ENCODE results near the gene CCDC63. TPM values are rescaled to one million over a fixed set of nuclear protein-coding genes. Genes with fewer than 3 reads are reported as not detected.
A peak's percentile ranks its signal among the peaks of the same experiment; 100 is the strongest.
"Not testable (repeated sequence)": the region's sequence is repeated elsewhere in the genome, so short reads cannot be mapped to it uniquely, and the experiment has no call there.

The CCDC63 gene
- total RNA-seq, 1 donor from 2014 or later = not detected

GRCh38 chr12:110829308-110829707, 17.5 kb upstream of the CCDC63 start:
- intact Hi-C loops (cut with DNase I) = loop anchor here (5.0 kb wide), 5 partner anchors 58 to 377 kb away; partner anchors contain the start of genes ARPC3 and PPP1CC
- no peak for DNase-seq (ENCODE audit: missing footprints)
- peak; percentile 54 for ATAC-seq

GRCh38 chr12:110836291-110836690, 10.5 kb upstream of the CCDC63 start:
- intact Hi-C loops (cut with DNase I) = no loop called here
- DNase-seq (ENCODE audit: missing footprints) = no peak
- ATAC-seq = no peak

GRCh38 chr12:110841007-110841406, 5.8 kb upstream of the CCDC63 start:
- intact Hi-C loops (cut with DNase I) = no loop called here
- no peak for DNase-seq (ENCODE audit: missing footprints)
- ATAC-seq = no peak

GRCh38 chr12:110844131-110844530, 2.7 kb upstream of the CCDC63 start:
- ATAC-seq (no peak), DNase-seq (ENCODE audit: missing footprints) (no peak)
- intact Hi-C loops (cut with DNase I) = loop anchor here (2.0 kb wide), 1 partner anchor 99 kb away; no protein-coding TSS in a partner anchor

- intact Hi-C loops (cut with DNase I) = loop anchor here (2.0 to 5.0 kb wide), 2 partner anchors 43 to 100 kb away; no protein-coding TSS in a partner anchor
- DNase-seq (ENCODE audit: missing footprints) = no peak
- peak; percentile 81 for ATAC-seq
These were observed 2.0 kb upstream of the CCDC63 start for GRCh38 chr12:110844551-110845338.

GRCh38 chr12:110845339-110845682, 1.5 kb upstream of the CCDC63 start:
- intact Hi-C loops (cut with DNase I) = loop anchor here (2.0 to 5.0 kb wide), 2 partner anchors 42 to 101 kb away; no protein-coding TSS in a partner anchor
- no peak for DNase-seq (ENCODE audit: missing footprints)
- ATAC-seq = no peak

GRCh38 chr12:110848314-110848923, 1.6 kb downstream of the CCDC63 start:
- ATAC-seq (no peak), DNase-seq (ENCODE audit: missing footprints) (no peak)
- intact Hi-C loops (cut with DNase I) = loop anchor here (5.0 kb wide), 1 partner anchor 39 kb away; no protein-coding TSS in a partner anchor

GRCh38 chr12:110849221-110849620, 2.4 kb downstream of the CCDC63 start:
- intact Hi-C loops (cut with DNase I) = loop anchor here (5.0 kb wide), 1 partner anchor 38 kb away; no protein-coding TSS in a partner anchor
- no peak for ATAC-seq
- DNase-seq (ENCODE audit: missing footprints) = no peak

GRCh38 chr12:110849748-110850403, 3.1 kb downstream of the CCDC63 start:
- DNase-seq (ENCODE audit: missing footprints) (no peak), ATAC-seq (no peak)
- intact Hi-C loops (cut with DNase I) = loop anchor here (5.0 kb wide), 1 partner anchor 37 kb away; no protein-coding TSS in a partner anchor

GRCh38 chr12:110850762-110851161, 4.0 kb downstream of the CCDC63 start:
- ATAC-seq = no peak
- intact Hi-C loops (cut with DNase I) = no loop called here
- DNase-seq (ENCODE audit: missing footprints) = no peak

GRCh38 chr12:110853836-110854235, 7.0 kb downstream of the CCDC63 start:
- ATAC-seq (no peak), DNase-seq (ENCODE audit: missing footprints) (no peak)
- intact Hi-C loops (cut with DNase I) = no loop called here

- ATAC-seq (no peak), DNase-seq (ENCODE audit: missing footprints) (no peak)
- intact Hi-C loops (cut with DNase I) = no loop called here
These were observed 9.8 kb downstream of the CCDC63 start for GRCh38 chr12:110856542-110856941.

- ATAC-seq (no peak), DNase-seq (ENCODE audit: missing footprints) (no peak)
- intact Hi-C loops (cut with DNase I) = no loop called here
These were observed 10.7 kb downstream of the CCDC63 start for GRCh38 chr12:110857528-110857927.

GRCh38 chr12:110857954-110858353, 11.2 kb downstream of the CCDC63 start:
- intact Hi-C loops (cut with DNase I); DNase-seq (ENCODE audit: missing footprints); ATAC-seq: not testable (repeated sequence)

GRCh38 chr12:110858848-110859247, 12.1 kb downstream of the CCDC63 start:
- no peak for ATAC-seq
- intact Hi-C loops (cut with DNase I) = no loop called here
- DNase-seq (ENCODE audit: missing footprints) = no peak

GRCh38 chr12:110860833-110861296, 14.1 kb downstream of the CCDC63 start:
- ATAC-seq (no peak), DNase-seq (ENCODE audit: missing footprints) (no peak)
- intact Hi-C loops (cut with DNase I) = no loop called here

- no peak for ATAC-seq
- no peak for DNase-seq (ENCODE audit: missing footprints)
- intact Hi-C loops (cut with DNase I) = no loop called here
These were observed 14.9 kb downstream of the CCDC63 start for GRCh38 chr12:110861729-110862128.

- intact Hi-C loops (cut with DNase I) = no loop called here
- DNase-seq (ENCODE audit: missing footprints) = no peak
- no peak for ATAC-seq
These were observed 15.5 kb downstream of the CCDC63 start for GRCh38 chr12:110862329-110862728.

- intact Hi-C loops (cut with DNase I) = no loop called here
These were observed 16.4 kb downstream of the CCDC63 start for GRCh38 chr12:110863161-110863560.

More at GRCh38 chr12:110863161-110863560, 16.4 kb downstream of the CCDC63 start:
- ATAC-seq = no peak
- no peak for DNase-seq (ENCODE audit: missing footprints)
